ENCODE data around the gene RASA3. TPM values are rescaled to one million over a fixed set of nuclear protein-coding genes. Genes with fewer than 3 reads are reported as not detected.
A peak's percentile ranks its signal among the peaks of the same experiment; 100 is the strongest.

The RASA3 gene
- total and polyA plus RNA-seq, 2 of the 4 experiments (the other 2 are of a cell fraction), result 21.0 to 31.4 TPM

DNA sequence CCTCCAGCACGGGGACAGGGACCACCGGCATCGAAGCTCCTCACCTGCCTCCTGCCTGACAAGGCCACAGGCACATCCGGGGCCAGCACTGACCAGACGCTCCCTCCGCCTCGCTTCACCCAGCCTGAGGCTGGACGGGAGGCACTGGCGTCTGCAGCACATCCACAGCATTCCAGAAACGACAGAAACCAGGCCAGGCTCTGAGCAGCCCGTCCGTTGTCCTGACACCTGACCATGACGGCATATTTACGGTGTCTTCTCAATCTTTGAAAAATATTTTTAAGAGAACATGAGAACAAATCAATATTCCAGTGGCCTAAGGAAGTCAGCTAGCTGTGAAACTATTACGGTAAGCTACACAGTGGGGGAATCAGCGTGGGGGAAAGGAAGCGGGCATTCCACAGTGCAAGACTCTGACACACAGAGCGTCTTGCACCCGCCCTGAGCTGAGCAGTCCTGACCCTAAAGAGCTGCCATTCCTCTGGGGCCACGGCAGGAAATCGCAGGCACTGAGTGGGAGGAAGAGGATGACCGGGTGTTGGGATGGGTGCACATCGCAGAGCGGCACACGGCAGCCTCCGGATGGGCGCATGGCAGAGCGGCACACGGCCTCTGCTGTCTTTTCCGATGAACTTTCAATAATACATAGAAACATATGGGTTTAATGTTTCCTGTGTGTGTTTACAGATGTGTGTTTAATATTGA lies 26.8 kb downstream of the RASA3 start (continued):
- TF ChIP-seq, protein P1, sequence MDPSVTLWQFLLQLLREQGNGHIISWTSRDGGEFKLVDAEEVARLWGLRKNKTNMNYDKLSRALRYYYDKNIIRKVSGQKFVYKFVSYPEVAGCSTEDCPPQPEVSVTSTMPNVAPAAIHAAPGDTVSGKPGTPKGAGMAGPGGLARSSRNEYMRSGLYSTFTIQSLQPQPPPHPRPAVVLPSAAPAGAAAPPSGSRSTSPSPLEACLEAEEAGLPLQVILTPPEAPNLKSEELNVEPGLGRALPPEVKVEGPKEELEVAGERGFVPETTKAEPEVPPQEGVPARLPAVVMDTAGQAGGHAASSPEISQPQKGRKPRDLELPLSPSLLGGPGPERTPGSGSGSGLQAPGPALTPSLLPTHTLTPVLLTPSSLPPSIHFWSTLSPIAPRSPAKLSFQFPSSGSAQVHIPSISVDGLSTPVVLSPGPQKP (IDR thresholded peaks at IDR 0.05; ENCODE audit: borderline replicate concordance, low read depth, low read length), result no peak

DNA sequence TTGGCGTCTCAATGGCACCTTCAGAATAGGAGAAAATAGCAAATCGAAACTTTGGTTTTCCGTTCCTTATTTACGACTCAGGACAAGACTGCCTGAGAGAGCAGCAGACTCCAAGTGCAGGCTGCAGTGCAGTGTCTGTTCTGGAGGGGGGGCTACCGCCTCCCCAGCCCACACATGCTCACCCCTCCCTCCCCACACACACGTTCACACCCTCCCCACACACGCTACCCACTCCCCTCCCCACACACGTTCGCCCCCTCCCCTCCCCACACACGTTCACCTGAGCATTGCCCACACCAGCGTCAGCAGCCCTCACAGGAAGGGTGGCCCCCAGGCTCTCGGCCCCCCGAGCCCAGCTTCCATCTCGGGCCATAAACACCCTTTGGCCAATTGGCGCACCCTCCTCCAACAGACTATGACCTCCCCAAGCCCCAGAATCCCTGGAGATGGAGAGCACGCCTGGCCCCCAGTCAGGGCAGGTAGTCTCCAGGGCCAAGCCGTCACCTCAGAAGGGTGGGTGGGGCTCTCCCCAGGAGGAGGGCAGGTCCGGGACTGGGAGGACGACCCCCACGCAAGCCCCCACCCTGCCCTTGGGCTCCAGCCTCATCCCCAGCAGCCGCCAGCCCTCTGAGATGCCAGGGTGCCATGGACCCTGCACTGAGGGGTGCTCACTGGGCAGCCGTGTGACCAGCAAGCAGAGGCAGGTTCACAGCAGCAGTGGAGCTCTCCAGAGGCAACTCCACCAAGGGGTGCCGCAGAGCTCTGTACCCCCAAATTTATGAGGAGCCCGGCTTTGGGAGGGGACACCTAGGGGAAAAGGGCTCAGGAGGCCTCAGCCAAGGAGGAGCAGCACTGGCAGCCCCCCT lies 27.5 kb downstream of the RASA3 start:
- DNase-seq (no peak), ATAC-seq (ENCODE audit: low read depth) (no peak)

More for the DNA sequence above, 27.5 kb downstream of the RASA3 start:
- H2BK20ac ChIP-seq (ENCODE audit: low read depth, low read length), result no peak overlapping the region
- no peak overlapping the region for H2BK15ac ChIP-seq (ENCODE audit: low read depth, low read length)
- peak overlapping the region; percentile 90 for H2AK5ac ChIP-seq (ENCODE audit: low read depth, low read length)
- in situ Hi-C loops (cut with MboI; ENCODE audit: low sequenced_read_pairs) (no loop called here), intact Hi-C loops (cut with micrococcal nuclease) (no loop called here), dilution Hi-C loops (cut with HindIII; ENCODE audit: low sequenced_read_pairs, unreplicated experiment) (no loop called here)
- H3K27ac ChIP-seq (ENCODE audit: insufficient read depth, low read length), result peak overlapping the region; percentile 19
- no TSS peak for BruUV-seq (replicated peaks)
- H3K4me2 ChIP-seq (ENCODE audit: low read depth, low read length), result no peak overlapping the region
- peaks cover 87% of the 10 kb centered on the region for H4K20me1 ChIP-seq (ENCODE audit: insufficient read depth, low read length)
- peak overlapping the region; percentile 81 for H2AK9ac ChIP-seq (replicated peaks; ENCODE audit: low read depth, low read length, poor library complexity)
- H3K9me1 ChIP-seq (ENCODE audit: insufficient read depth, low read length), result peaks cover 30% of the 10 kb centered on the region
- ChIA-PET CTCF (no interaction called here), POLR2A (ENCODE audit: unreplicated experiment) (no interaction called here)
- no peak overlapping the region for H3K9ac ChIP-seq (ENCODE audit: low read depth, low read length)
- peak overlapping the region; percentile 63; the same call in 1 of the 2 replicates for H3K4ac ChIP-seq (ENCODE audit: low read depth, low read length)
- WGBS, 2 experiments (ENCODE audit: extremely low coverage in 2 of 2, insufficient read length in 1 of 2), result 90% methylated on average over 6 of the region's 24 CpGs; no CpG with 5 or more reads in 1 of the 2 experiments
- H3K23ac ChIP-seq (ENCODE audit: low read depth, low read length), result peak overlapping the region; percentile 53; the same call in 1 of the 2 replicates
- no peak overlapping the region for H4K91ac ChIP-seq (ENCODE audit: insufficient read depth, low read depth, low read length)
- H4K5ac ChIP-seq (ENCODE audit: low read depth, low read length), result no peak overlapping the region; the same call in 1 of the 2 replicates
- H4K8ac ChIP-seq (ENCODE audit: low read depth in 2 of 2, low read length in 2 of 2), result peak overlapping the region; percentile 44 to 49; a peak in 2 of 4 replicates
- no peak overlapping the region for H2AFZ ChIP-seq (replicated peaks; ENCODE audit: low read length, poor library complexity)
- H3K18ac ChIP-seq (ENCODE audit: low read depth, low read length), result no peak overlapping the region
- 0 out of 2 replicates have a peak overlapping the region, but pooled peaks have one; percentile 27 for H3K14ac ChIP-seq (replicated peaks; ENCODE audit: low read depth, low read length)
- H3K36me3 ChIP-seq (ENCODE audit: control insufficient read depth, insufficient read depth, low read length), result peaks cover 12% of the 10 kb centered on the region
- TF ChIP-seq RCOR1 (IDR thresholded peaks at IDR 0.05; ENCODE audit: insufficient replicate concordance, low read length), result no peak
- TF ChIP-seq, protein P1 (IDR thresholded peaks at IDR 0.05; ENCODE audit: borderline replicate concordance, low read depth, low read length), result no peak
- no peak for TF ChIP-seq CHD1 (IDR thresholded peaks at IDR 0.05; ENCODE audit: low read depth, low read length)
- H3K4me1 ChIP-seq (ENCODE audit: control insufficient read depth, insufficient read depth, low read length), result peaks cover 55% of the 10 kb centered on the region
- H2BK120ac ChIP-seq (ENCODE audit: low read depth, low read length), result no peak overlapping the region
- H3K56ac ChIP-seq (ENCODE audit: extremely low read depth, insufficient read depth, low read length), result no peak overlapping the region
- H3K4me3 ChIP-seq (ENCODE audit: insufficient read depth, low read depth, low read length), result no peak overlapping the region
- no peaks in the 10 kb centered on the region for H3K27me3 ChIP-seq (ENCODE audit: control insufficient read depth, insufficient read depth, low read length)
- H2BK5ac ChIP-seq (ENCODE audit: low read depth, low read length, poor library complexity, severe bottlenecking), result peak overlapping the region; percentile 41
- H3K9me3 ChIP-seq (ENCODE audit: control insufficient read depth, insufficient read depth, low read length), result no peaks in the 10 kb centered on the region
- peaks cover 13 to 74% of the 10 kb centered on the region in 2 experiments; a peak in 3 of 4 replicates for H3K79me1 ChIP-seq (ENCODE audit: low read depth in 1 of 2, low read length in 2 of 2)

Data from IMR-90 (cell line).